Measurements from ENCODE around the gene HIRA. TPM values are rescaled to one million over a fixed set of nuclear protein-coding genes. Genes with fewer than 3 reads are reported as not detected.

Gene HIRA
- total and polyA plus RNA-seq, 4 donors: 10.4 to 24.3 (median 17.1) TPM

DNA sequence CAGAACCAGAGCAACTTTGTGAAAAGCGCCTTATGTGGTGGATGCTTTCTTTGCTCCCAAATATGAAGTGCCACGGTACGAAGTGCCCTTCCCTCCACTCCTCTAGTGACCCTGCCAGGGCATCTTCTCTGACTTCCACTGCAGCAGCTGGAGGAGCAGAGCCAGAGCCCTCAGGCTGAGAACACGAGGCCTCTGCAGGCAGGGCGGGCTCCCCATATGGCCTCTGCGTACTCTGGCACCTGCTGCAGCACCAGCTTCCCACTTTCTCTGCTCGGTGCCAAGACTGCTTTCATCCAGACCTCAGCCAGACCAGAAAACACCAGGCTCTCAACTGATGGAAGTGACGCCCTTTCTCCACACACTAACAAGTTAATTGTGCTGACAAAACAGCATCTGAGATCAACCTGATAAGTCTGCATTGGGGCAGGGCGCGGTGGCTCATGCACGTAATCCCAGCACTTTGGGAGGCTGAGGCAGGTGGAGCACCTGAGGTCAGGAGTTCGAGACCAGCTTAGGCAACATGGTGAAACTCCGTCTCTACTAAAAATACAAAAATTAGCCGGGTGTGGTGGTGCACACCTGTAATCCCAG lies 34.7 kb upstream of the HIRA start:
- no peak for ATAC-seq (ENCODE audit: low FRiP score)
- intact Hi-C loops (cut with DNase I): no loop called here
- H3K4me3 ChIP-seq (ENCODE audit: low read length in 2 of 2): no peak overlapping the region
- no peaks in the 10 kb centered on the region for H3K27me3 ChIP-seq (ENCODE audit: control insufficient read depth in 1 of 2, insufficient read depth in 2 of 2, low read length in 1 of 2)
- no peak for DNase-seq
- 67 to 68% methylated on average over 14 of the region's 14 CpGs for WGBS, 2 donors
- no peak overlapping the region for H3K27ac ChIP-seq (ENCODE audit: low read depth in 1 of 2, low read length in 2 of 2)
- peaks cover 0 to 10% of the 10 kb centered on the region in 2 donors for H3K36me3 ChIP-seq (ENCODE audit: control insufficient read depth in 1 of 2, insufficient read depth in 2 of 2, low read length in 1 of 2)
- H3K9me3 ChIP-seq (ENCODE audit: control insufficient read depth, low read length): no peaks in the 10 kb centered on the region
- H3K4me1 ChIP-seq (ENCODE audit: control insufficient read depth in 1 of 2, insufficient read depth in 2 of 2, low read length in 2 of 2): no peaks in the 10 kb centered on the region

DNA sequence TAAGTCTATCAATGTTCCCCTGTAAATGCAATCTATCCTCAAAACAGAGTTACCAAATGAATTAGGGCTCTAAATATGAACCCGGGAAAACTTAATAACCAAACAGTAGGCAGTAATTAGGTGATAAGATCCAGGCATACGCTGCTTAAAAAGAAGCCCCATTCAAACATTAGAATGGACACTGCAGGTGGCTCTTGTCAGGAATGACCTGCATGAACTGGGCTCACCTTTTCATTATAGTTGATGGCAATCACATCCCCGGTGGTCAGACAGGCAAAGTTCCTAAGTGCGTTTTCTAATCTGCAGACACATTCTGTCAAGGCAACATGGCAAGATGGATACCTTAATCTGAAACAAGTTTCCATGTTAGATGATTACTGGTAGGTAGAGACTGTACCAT lies 33.4 kb upstream of the HIRA start:
- no peaks in the 10 kb centered on the region for H3K27me3 ChIP-seq (ENCODE audit: control insufficient read depth in 1 of 2, insufficient read depth in 2 of 2, low read length in 1 of 2)
- no peak overlapping the region for H3K4me3 ChIP-seq (ENCODE audit: low read length in 2 of 2)
- ATAC-seq (ENCODE audit: low FRiP score) (no peak), DNase-seq (no peak)
- no peak overlapping the region for H3K27ac ChIP-seq (ENCODE audit: low read depth in 1 of 2, low read length in 2 of 2)
- no peaks in the 10 kb centered on the region for H3K9me3 ChIP-seq (ENCODE audit: control insufficient read depth, low read length)
- no peaks in the 10 kb centered on the region for H3K4me1 ChIP-seq (ENCODE audit: control insufficient read depth in 1 of 2, insufficient read depth in 2 of 2, low read length in 2 of 2)
- H3K36me3 ChIP-seq (ENCODE audit: control insufficient read depth in 1 of 2, insufficient read depth in 2 of 2, low read length in 1 of 2): peaks cover 0 to 10% of the 10 kb centered on the region in 2 donors
- 85 to 86% methylated on average over 4 of the region's 4 CpGs for WGBS, 2 donors
- intact Hi-C loops (cut with DNase I): no loop called here

DNA sequence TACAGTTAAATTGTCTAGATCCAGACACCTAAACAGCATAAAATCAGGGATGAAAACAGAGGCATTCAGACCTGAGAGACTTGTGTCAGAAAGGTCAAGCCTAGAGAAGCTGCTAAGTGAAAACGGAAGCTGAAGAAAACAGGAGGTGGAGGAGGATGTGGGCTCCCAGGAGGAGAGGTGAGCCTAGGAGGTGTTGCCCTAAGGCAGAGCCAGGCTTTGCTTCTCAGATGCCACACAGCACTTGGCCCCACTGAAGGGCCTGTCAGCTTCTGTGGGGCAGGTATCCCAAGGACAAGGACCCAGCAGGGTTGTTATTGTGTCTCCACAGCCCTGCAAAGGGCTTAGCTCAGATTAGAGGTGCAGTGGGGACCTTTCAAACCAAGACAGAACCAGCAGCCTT lies 33.0 kb upstream of the HIRA start:
- ATAC-seq (ENCODE audit: low FRiP score) (no peak), DNase-seq (no peak)
- no peaks in the 10 kb centered on the region for H3K9me3 ChIP-seq (ENCODE audit: control insufficient read depth, low read length)
- no peak overlapping the region for H3K27ac ChIP-seq (ENCODE audit: low read depth in 1 of 2, low read length in 2 of 2)
- H3K36me3 ChIP-seq (ENCODE audit: control insufficient read depth in 1 of 2, insufficient read depth in 2 of 2, low read length in 1 of 2): peaks cover 0 to 10% of the 10 kb centered on the region in 2 donors
- no peak overlapping the region for H3K4me3 ChIP-seq (ENCODE audit: low read length in 2 of 2)
- H3K4me1 ChIP-seq (ENCODE audit: control insufficient read depth in 1 of 2, insufficient read depth in 2 of 2, low read length in 2 of 2): no peaks in the 10 kb centered on the region
- no peaks in the 10 kb centered on the region for H3K27me3 ChIP-seq (ENCODE audit: control insufficient read depth in 1 of 2, insufficient read depth in 2 of 2, low read length in 1 of 2)
- intact Hi-C loops (cut with DNase I): no loop called here
- 76% methylated on average over 1 of the region's 1 CpG for WGBS, 2 donors

DNA sequence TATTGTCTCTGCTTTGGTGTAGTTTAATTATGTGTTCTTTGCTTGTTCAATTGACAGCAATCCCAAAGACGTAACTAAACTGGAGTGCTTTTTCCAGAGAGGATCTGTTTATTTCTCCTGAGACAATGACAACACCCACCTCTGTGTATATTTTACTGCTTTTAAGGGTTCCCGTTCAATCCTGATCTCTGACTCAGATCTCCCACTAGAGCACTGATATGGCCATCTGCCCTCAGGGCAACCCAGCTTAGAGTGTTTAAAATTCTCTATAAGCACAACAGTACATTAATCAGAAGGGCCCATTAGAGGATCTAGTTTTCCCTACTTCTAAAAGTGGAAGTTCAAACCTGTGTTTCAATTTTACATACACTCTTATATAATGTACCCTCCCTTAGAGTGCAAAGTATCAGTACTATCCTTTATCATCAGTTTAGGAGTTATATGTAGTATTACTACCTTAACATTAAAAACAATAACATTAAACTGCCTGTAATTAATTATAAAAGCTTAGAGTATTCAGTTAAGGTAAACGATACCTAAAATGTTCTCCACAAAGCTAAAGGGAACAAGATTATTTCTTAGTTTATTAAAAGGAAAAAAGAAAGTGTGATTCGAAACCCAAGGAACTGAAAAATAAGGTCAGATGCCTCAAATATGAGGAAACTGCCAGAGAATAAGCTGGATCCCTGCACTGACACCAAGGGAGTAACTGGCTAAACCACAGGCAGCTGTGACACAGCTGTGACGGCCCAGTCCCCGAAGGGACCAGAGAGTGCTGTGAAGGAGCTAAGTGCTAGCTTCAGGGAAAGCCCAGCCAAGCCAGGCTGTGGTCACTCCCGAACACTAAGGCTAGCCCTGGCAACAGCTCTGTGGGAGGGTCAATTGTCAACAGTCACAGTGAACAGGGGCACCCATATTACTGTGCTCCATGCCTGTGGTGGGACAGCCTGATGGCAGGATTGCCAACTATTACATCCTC lies 32.2 kb upstream of the HIRA start:
- H3K9me3 ChIP-seq (ENCODE audit: control insufficient read depth, low read length): no peaks in the 10 kb centered on the region
- no peak overlapping the region for H3K27ac ChIP-seq (ENCODE audit: low read depth in 1 of 2, low read length in 2 of 2)
- no peak for DNase-seq
- H3K36me3 ChIP-seq (ENCODE audit: control insufficient read depth in 1 of 2, insufficient read depth in 2 of 2, low read length in 1 of 2): peaks cover 0 to 4% of the 10 kb centered on the region in 2 donors
- no peaks in the 10 kb centered on the region for H3K27me3 ChIP-seq (ENCODE audit: control insufficient read depth in 1 of 2, insufficient read depth in 2 of 2, low read length in 1 of 2)
- intact Hi-C loops (cut with DNase I): no loop called here
- no peak overlapping the region for H3K4me3 ChIP-seq (ENCODE audit: low read length in 2 of 2)
- no peak for ATAC-seq (ENCODE audit: low FRiP score)
- H3K4me1 ChIP-seq (ENCODE audit: control insufficient read depth in 1 of 2, insufficient read depth in 2 of 2, low read length in 2 of 2): no peaks in the 10 kb centered on the region
- 78 to 81% methylated on average over 7 of the region's 7 CpGs for WGBS, 2 donors

DNA sequence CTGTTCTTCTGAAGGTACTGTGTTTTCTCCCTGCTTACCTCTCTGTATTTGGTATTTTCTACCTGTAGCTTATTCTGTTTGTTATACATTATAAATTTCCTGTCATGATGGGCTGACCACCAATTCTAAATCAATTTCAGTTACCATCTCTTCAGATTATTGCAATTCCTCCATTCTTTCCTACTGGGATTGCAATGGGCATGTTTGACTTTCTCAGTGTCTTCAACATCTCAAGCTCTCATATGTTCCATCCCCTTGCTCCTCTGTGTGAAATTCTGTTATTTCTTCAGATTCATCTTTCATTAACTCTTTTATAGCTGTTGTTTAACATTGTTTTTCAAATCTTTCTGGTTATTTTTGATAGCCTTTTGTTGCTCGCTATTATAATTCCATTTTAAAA lies 31.5 kb upstream of the HIRA start:
- no peaks in the 10 kb centered on the region for H3K27me3 ChIP-seq (ENCODE audit: control insufficient read depth in 1 of 2, insufficient read depth in 2 of 2, low read length in 1 of 2)
- WGBS, 2 donors: 95 to 98% methylated on average over 1 of the region's 1 CpG
- no peak for DNase-seq
- ATAC-seq (ENCODE audit: low FRiP score): no peak
- peaks cover 0 to 5% of the 10 kb centered on the region in 2 donors for H3K36me3 ChIP-seq (ENCODE audit: control insufficient read depth in 1 of 2, insufficient read depth in 2 of 2, low read length in 1 of 2)
- H3K9me3 ChIP-seq (ENCODE audit: control insufficient read depth, low read length): no peaks in the 10 kb centered on the region
- H3K4me1 ChIP-seq (ENCODE audit: control insufficient read depth in 1 of 2, insufficient read depth in 2 of 2, low read length in 2 of 2): no peaks in the 10 kb centered on the region
- H3K4me3 ChIP-seq (ENCODE audit: low read length in 2 of 2): no peak overlapping the region
- intact Hi-C loops (cut with DNase I): no loop called here
- H3K27ac ChIP-seq (ENCODE audit: low read depth in 1 of 2, low read length in 2 of 2): no peak overlapping the region

DNA sequence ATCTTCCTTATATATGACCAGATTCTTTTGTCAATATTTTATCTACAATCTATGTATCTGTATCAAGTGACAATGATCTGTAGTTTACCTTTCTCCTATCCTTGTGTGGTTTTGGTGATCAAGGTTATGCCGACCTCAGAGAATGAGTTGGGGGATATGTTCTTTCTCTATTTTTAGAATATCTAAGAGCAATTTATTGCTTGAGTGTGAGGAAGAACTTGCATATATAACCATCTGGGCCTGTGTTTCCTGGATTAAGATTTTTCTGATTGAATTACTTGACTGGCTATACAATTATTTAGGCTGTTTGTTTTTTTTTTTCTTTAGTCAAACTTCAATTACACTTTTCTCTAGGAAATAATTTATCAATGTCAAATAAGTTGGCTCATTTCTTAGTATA lies 30.0 kb upstream of the HIRA start:
- intact Hi-C loops (cut with DNase I): no loop called here
- no peaks in the 10 kb centered on the region for H3K9me3 ChIP-seq (ENCODE audit: control insufficient read depth, low read length)
- WGBS, 2 donors: 86 to 89% methylated on average over 1 of the region's 1 CpG
- no peaks in the 10 kb centered on the region for H3K27me3 ChIP-seq (ENCODE audit: control insufficient read depth in 1 of 2, insufficient read depth in 2 of 2, low read length in 1 of 2)
- peaks cover 0 to 8% of the 10 kb centered on the region in 2 donors for H3K36me3 ChIP-seq (ENCODE audit: control insufficient read depth in 1 of 2, insufficient read depth in 2 of 2, low read length in 1 of 2)
- no peaks in the 10 kb centered on the region for H3K4me1 ChIP-seq (ENCODE audit: control insufficient read depth in 1 of 2, insufficient read depth in 2 of 2, low read length in 2 of 2)
- no peak overlapping the region for H3K4me3 ChIP-seq (ENCODE audit: low read length in 2 of 2)
- ATAC-seq (ENCODE audit: low FRiP score) (no peak), DNase-seq (no peak)
- no peak overlapping the region for H3K27ac ChIP-seq (ENCODE audit: low read depth in 1 of 2, low read length in 2 of 2)

DNA sequence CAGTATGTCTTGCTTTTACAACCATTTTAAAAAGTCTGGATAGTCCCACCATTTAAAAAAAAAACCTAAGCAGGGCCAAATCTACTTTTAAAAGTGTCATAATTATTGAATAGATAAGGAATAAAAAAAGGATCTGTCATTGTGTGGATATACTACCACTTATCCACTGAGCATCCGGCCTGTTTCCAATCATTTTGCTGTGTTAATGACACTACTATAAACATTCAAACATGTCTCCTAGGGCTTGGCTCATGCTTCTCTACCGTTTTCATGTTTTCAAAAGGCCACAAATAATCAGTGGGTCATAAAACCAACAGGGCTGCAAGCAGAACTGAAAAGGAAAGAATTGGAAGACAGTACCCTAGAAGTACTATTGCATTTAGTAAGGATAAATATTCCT lies 28.5 kb upstream of the HIRA start:
- ATAC-seq (ENCODE audit: low FRiP score) (no peak), DNase-seq (no peak)
- H3K4me3 ChIP-seq (ENCODE audit: low read length in 2 of 2): no peak overlapping the region
- no peak overlapping the region for H3K27ac ChIP-seq (ENCODE audit: low read depth in 1 of 2, low read length in 2 of 2)
- intact Hi-C loops (cut with DNase I): no loop called here
- WGBS, 2 donors: 70 to 72% methylated on average over 2 of the region's 2 CpGs
- peaks cover 6 to 11% of the 10 kb centered on the region in 2 donors for H3K36me3 ChIP-seq (ENCODE audit: control insufficient read depth in 1 of 2, insufficient read depth in 2 of 2, low read length in 1 of 2)
- no peaks in the 10 kb centered on the region for H3K9me3 ChIP-seq (ENCODE audit: control insufficient read depth, low read length)
- H3K4me1 ChIP-seq (ENCODE audit: control insufficient read depth in 1 of 2, insufficient read depth in 2 of 2, low read length in 2 of 2): no peaks in the 10 kb centered on the region
- no peaks in the 10 kb centered on the region for H3K27me3 ChIP-seq (ENCODE audit: control insufficient read depth in 1 of 2, insufficient read depth in 2 of 2, low read length in 1 of 2)

DNA sequence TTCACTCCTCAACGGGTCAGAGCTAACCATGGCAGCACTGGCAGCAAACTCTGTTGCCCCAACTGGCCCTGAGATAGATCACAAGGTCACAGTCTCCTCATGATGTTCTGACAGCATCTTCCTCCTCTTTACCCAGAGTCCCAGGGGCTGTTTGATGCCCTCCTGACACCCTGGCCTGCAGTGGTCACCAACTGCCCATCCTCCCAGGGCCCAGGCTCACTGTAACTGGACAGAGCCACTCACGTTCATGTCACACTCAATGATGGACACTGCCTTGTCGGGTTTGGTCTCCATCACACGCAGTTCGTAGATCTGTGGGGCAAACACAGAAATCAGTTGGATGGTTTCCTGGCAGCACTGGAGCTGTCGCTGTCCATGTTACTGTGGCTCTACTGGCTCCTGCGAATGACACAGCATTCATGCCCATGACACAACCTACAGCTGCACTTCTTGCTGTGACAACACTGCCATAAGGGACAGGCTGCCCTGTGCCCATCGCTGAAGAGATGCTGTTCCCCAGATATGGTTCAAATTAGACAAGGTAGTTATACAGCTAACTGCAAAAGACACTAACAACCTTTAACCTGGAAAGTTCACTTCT lies 26.4 kb upstream of the HIRA start:
- H3K27me3 ChIP-seq (ENCODE audit: control insufficient read depth in 1 of 2, insufficient read depth in 2 of 2, low read length in 1 of 2): no peaks in the 10 kb centered on the region
- no peak for ATAC-seq (ENCODE audit: low FRiP score)
- H3K4me3 ChIP-seq (ENCODE audit: low read length in 2 of 2): no peak overlapping the region
- H3K9me3 ChIP-seq (ENCODE audit: control insufficient read depth, low read length): no peaks in the 10 kb centered on the region
- no peaks in the 10 kb centered on the region for H3K4me1 ChIP-seq (ENCODE audit: control insufficient read depth in 1 of 2, insufficient read depth in 2 of 2, low read length in 2 of 2)
- peaks cover 6 to 15% of the 10 kb centered on the region in 2 donors for H3K36me3 ChIP-seq (ENCODE audit: control insufficient read depth in 1 of 2, insufficient read depth in 2 of 2, low read length in 1 of 2)
- WGBS, 2 donors: 94 to 95% methylated on average over 8 of the region's 8 CpGs
- no peak for DNase-seq
- H3K27ac ChIP-seq (ENCODE audit: low read depth in 1 of 2, low read length in 2 of 2): no peak overlapping the region
- intact Hi-C loops (cut with DNase I): no loop called here

Data from aorta (tissue), 5 donors.